H9 (cell line): Measurements from ENCODE around the gene ZCCHC7. TPM values are rescaled to one million over a fixed set of nuclear protein-coding genes. Genes with fewer than 3 reads are reported as not detected.
A peak's percentile ranks its signal among the peaks of the same experiment; 100 is the strongest.

Experiments used
- DNase-seq: peaks from one replicate; pipeline ENCODE4 v3.0.0-alpha.2; 2017
- H2AFZ ChIP-seq: one replicate; pipeline ENCODE4 v1.6.1; 2013; ENCODE audit warnings: mild to moderate bottlenecking, low read length, control low read depth, moderate library complexity
- H2AK5ac ChIP-seq: 2 replicates; pipeline ENCODE4 v1.6.1; 2013; ENCODE audit warnings: low read length, control low read depth, mixed read lengths; ENCODE audit not compliant: insufficient read length
- H2BK120ac ChIP-seq: one replicate; pipeline ENCODE4 v1.6.1; 2013; ENCODE audit warnings: low read depth, mild to moderate bottlenecking, low read length, control low read depth, inconsistent platforms; ENCODE audit not compliant: poor library complexity, severe bottlenecking
- H2BK12ac ChIP-seq: 2 replicates; pipeline ENCODE4 v1.6.1; 2013; ENCODE audit warnings: low read length, control low read depth, mixed read lengths, low read depth; ENCODE audit not compliant: insufficient read length
- H2BK15ac ChIP-seq: 2 replicates; pipeline ENCODE4 v1.6.1; 2013; ENCODE audit warnings: low read depth, low read length, control low read depth
- H2BK20ac ChIP-seq: one replicate; pipeline ENCODE4 v1.6.1; 2013; ENCODE audit warnings: low read depth, mild to moderate bottlenecking, low read length, control low read depth, inconsistent platforms; ENCODE audit not compliant: poor library complexity, severe bottlenecking
- H2BK5ac ChIP-seq: 2 replicates; pipeline ENCODE4 v1.6.1; 2013; ENCODE audit warnings: low read length, control low read depth, mixed read lengths; ENCODE audit not compliant: insufficient read length
- H3K14ac ChIP-seq: 2 replicates; pipeline ENCODE4 v1.6.1; 2013; ENCODE audit warnings: low read length, control low read depth; ENCODE audit not compliant: insufficient read depth
- H3K18ac ChIP-seq: 2 replicates; pipeline ENCODE4 v1.6.1; 2013; ENCODE audit warnings: low read depth, mild to moderate bottlenecking, mixed read lengths, low read length, control low read depth; ENCODE audit not compliant: insufficient read length
- H3K23ac ChIP-seq: 2 replicates; pipeline ENCODE4 v1.6.1; 2013; ENCODE audit warnings: low read length, control low read depth, mixed read lengths, low read depth; ENCODE audit not compliant: insufficient read length
- H3K23me2 ChIP-seq: 2 replicates; pipeline ENCODE4 v1.6.1; 2013; ENCODE audit warnings: low read depth, mild to moderate bottlenecking, mixed read lengths, low read length, control low read depth; ENCODE audit not compliant: insufficient read length, poor library complexity, severe bottlenecking
- H3K27ac ChIP-seq: 2 replicates; pipeline ENCODE4 v1.5.1; 2013; ENCODE audit warnings: low read length, control low read depth, mixed read lengths, low read depth; ENCODE audit not compliant: insufficient read length
- H3K27me3 ChIP-seq: 2 replicates; pipeline ENCODE4 v1.6.1; 2013; ENCODE audit warnings: low read length, control low read depth, inconsistent platforms; ENCODE audit not compliant: insufficient read depth
- H3K4ac ChIP-seq: 2 replicates; pipeline ENCODE4 v1.6.1; 2013; ENCODE audit warnings: low read depth, mild to moderate bottlenecking, control low read depth, inconsistent platforms, low read length, moderate library complexity
- H3K4me1 ChIP-seq: 2 replicates; pipeline ENCODE4 v1.6.1; 2013; ENCODE audit warnings: low read length, control low read depth, inconsistent platforms; ENCODE audit not compliant: insufficient read depth
- H3K4me2 ChIP-seq: 2 replicates; pipeline ENCODE4 v1.6.1; 2013; ENCODE audit warnings: low read length, control low read depth, mixed read lengths; ENCODE audit not compliant: insufficient read length, insufficient read depth
- H3K56ac ChIP-seq: 2 replicates; pipeline ENCODE4 v1.6.1; 2013; ENCODE audit warnings: low read depth, mild to moderate bottlenecking, mixed read lengths, low read length, control low read depth; ENCODE audit not compliant: insufficient read length
- H3K79me1 ChIP-seq: 2 replicates; pipeline ENCODE4 v1.6.1; 2013; ENCODE audit warnings: low read depth, mild to moderate bottlenecking, moderate library complexity, low read length, control low read depth, inconsistent platforms; ENCODE audit not compliant: insufficient read depth, poor library complexity, severe bottlenecking
- H3K79me2 ChIP-seq: 2 replicates; pipeline ENCODE4 v1.6.1; 2013; ENCODE audit warnings: low read length, control low read depth, inconsistent platforms; ENCODE audit not compliant: insufficient read depth
- H3K9ac ChIP-seq: 2 replicates; pipeline ENCODE4 v1.6.1; 2013; ENCODE audit warnings: low read length, control low read depth, mixed read lengths; ENCODE audit not compliant: insufficient read length; ENCODE audit errors: extremely low read depth
- H3K9me3 ChIP-seq: one replicate; pipeline ENCODE4 v1.6.1; 2013; ENCODE audit warnings: low read depth, low read length, inconsistent platforms; ENCODE audit not compliant: control insufficient read depth
- H3T11ph ChIP-seq: one replicate; pipeline ENCODE4 v1.6.1; 2013; ENCODE audit warnings: mild to moderate bottlenecking, low read length, control low read depth, inconsistent platforms
- H4K20me1 ChIP-seq: one replicate; pipeline ENCODE4 v1.6.1; 2013; ENCODE audit not compliant: control insufficient read depth, insufficient read length, insufficient read depth
- H4K5ac ChIP-seq: 2 replicates; pipeline ENCODE4 v1.6.1; 2013; ENCODE audit warnings: low read depth, mild to moderate bottlenecking, mixed read lengths, low read length, control low read depth; ENCODE audit not compliant: insufficient read length
- H4K8ac ChIP-seq: replicated peaks from 2 replicates; pipeline ENCODE4 v1.6.1; 2013; ENCODE audit warnings: low read length, control low read depth, mixed read lengths, low read depth; ENCODE audit not compliant: insufficient read length
- H4K91ac ChIP-seq: 2 replicates; pipeline ENCODE4 v1.6.1; 2013; ENCODE audit warnings: low read depth, mild to moderate bottlenecking, moderate library complexity, mixed read lengths, low read length, control low read depth; ENCODE audit not compliant: insufficient read length
- H3K27ac Mint-ChIP-seq, 3 experiments: 2 replicates in 2 of 3; 3 replicates in 1 of 3; pipeline ENCODE4 v1.8.0; 2020 to 2021; ENCODE audit warnings: mixed read lengths in 3 of 3, mild to moderate bottlenecking in 1 of 3, moderate library complexity in 1 of 3
- H3K27me3 Mint-ChIP-seq: 2 replicates; pipeline ENCODE4 v1.8.0; 2021; ENCODE audit warnings: low read depth, mild to moderate bottlenecking, moderate library complexity, mixed read lengths
- H3K36me3 Mint-ChIP-seq, 3 experiments: 2 replicates in 2 of 3; 3 replicates in 1 of 3; pipeline ENCODE4 v1.8.0; 2020 to 2021; ENCODE audit warnings: low read depth in 3 of 3, mixed read lengths in 3 of 3; ENCODE audit not compliant: insufficient read depth in 1 of 3
- H3K4me1 Mint-ChIP-seq, 2 experiments: 2 replicates each; pipeline ENCODE4 v1.8.0; 2020; ENCODE audit warnings: mixed read lengths in 2 of 2
- H3K4me3 Mint-ChIP-seq, 2 experiments: 2 replicates in 1 of 2; 3 replicates in 1 of 2; pipeline ENCODE4 v1.8.0; 2020 to 2021; ENCODE audit warnings: mild to moderate bottlenecking in 2 of 2, mixed read lengths in 2 of 2, moderate library complexity in 1 of 2
- H3K9me3 Mint-ChIP-seq, 2 experiments: 2 replicates in 1 of 2; 3 replicates in 1 of 2; pipeline ENCODE4 v1.8.0; 2020; ENCODE audit warnings: mild to moderate bottlenecking in 2 of 2, mixed read lengths in 2 of 2, moderate library complexity in 1 of 2
- WGBS: extraction: QIAGEN DNeasy Blood & Tissue Kit; methylation state at CpG from one replicate; pipeline ENCODE4 v1.1.7; 2013; ENCODE audit warnings: missing lambda C conversion rate, low lambda C conversion rate, mixed read lengths; ENCODE audit not compliant: insufficient read length; ENCODE audit errors: extremely low coverage; 5-methylcytosine and 5-hydroxymethylcytosine counted together
- total RNA-seq: library from RNA; stranded (reverse); gene quantifications from 2 replicates; pipeline ENCODE4 v1.2.1, GENCODE V29; 2021
- TF ChIP-seq, protein P1 (sequence below): fragments of 200-600 bp; sonication (generic); conservative IDR thresholded peaks from 3 replicates; pipeline ENCODE4 v1.8.0; 2021; ENCODE audit warnings: antibody characterized with exemption, mild to moderate bottlenecking

The ZCCHC7 gene
- total RNA-seq, 1 experiment from 2014 or later = 20.3 TPM

DNA sequence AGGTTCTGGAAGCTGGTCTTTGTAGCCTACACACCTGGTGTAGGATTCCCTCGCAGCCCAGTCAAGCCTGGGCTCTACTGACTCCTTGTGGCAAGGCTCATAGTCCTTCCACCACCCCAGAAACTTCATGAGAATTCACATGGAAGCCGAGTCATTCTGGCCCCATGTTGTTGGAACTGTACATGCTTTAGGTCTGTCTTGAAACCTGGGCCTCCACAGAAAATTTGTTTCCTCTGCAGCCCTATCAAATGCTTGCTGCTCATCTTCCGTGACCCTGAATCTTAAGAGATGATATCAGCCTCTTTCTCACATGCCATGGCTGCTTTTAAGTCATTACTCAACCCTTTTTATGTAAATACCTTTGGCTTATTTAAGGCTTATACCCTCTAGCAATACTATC, 188.8 kb downstream of the ZCCHC7 start:
- Histone ChIP-seq H2BK12ac (no peak overlapping the region), H3K79me1 (no peaks in the 10 kb centered on the region), H3K4me1 (no peaks in the 10 kb centered on the region), H3K14ac (no peak overlapping the region), H2BK120ac (no peak overlapping the region), H3K4ac (no peak overlapping the region), H2BK5ac (no peak overlapping the region), H3K9ac (no peak overlapping the region), H3K23me2 (no peaks in the 10 kb centered on the region), H2BK20ac (no peak overlapping the region), H3K27me3 (no peaks in the 10 kb centered on the region), H3K9me3 (no peaks in the 10 kb centered on the region), H4K20me1 (no peaks in the 10 kb centered on the region), H2AFZ (no peak overlapping the region), H3K18ac (no peak overlapping the region), H3T11ph (no peak overlapping the region), H3K56ac (no peak overlapping the region), H3K79me2 (no peaks in the 10 kb centered on the region), H2AK5ac (no peak overlapping the region), H4K5ac (no peak overlapping the region), H3K27ac (no peak overlapping the region), H4K91ac (no peak overlapping the region), H3K23ac (no peak overlapping the region), H4K8ac (no peak overlapping the region), H3K4me2 (no peak overlapping the region), H2BK15ac (no peak overlapping the region)
- peak; percentile 52 for DNase-seq
- WGBS = no CpG with 5 or more reads among the region's 3 CpGs
- H3K4me3 Mint-ChIP-seq = no peak overlapping the region
- no peaks in the 10 kb centered on the region for H3K4me1 Mint-ChIP-seq
- no peaks in the 10 kb centered on the region for H3K9me3 Mint-ChIP-seq
- H3K27me3 Mint-ChIP-seq = no peaks in the 10 kb centered on the region
- H3K27ac Mint-ChIP-seq = peak overlapping the region in 1 of 3 experiments; percentile 79; a peak in 3 of 7 replicates
- TF ChIP-seq, protein P1, sequence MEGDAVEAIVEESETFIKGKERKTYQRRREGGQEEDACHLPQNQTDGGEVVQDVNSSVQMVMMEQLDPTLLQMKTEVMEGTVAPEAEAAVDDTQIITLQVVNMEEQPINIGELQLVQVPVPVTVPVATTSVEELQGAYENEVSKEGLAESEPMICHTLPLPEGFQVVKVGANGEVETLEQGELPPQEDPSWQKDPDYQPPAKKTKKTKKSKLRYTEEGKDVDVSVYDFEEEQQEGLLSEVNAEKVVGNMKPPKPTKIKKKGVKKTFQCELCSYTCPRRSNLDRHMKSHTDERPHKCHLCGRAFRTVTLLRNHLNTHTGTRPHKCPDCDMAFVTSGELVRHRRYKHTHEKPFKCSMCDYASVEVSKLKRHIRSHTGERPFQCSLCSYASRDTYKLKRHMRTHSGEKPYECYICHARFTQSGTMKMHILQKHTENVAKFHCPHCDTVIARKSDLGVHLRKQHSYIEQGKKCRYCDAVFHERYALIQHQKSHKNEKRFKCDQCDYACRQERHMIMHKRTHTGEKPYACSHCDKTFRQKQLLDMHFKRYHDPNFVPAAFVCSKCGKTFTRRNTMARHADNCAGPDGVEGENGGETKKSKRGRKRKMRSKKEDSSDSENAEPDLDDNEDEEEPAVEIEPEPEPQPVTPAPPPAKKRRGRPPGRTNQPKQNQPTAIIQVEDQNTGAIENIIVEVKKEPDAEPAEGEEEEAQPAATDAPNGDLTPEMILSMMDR = peak; percentile 63
- H3K36me3 Mint-ChIP-seq = peaks cover 0 to 4% (median 0%) of the 10 kb centered on the region in 3 experiments; a peak in 2 of 7 replicates
